HG03175 (cell line): ENCODE results near the gene GAMT.

ENCODE experiments used
- ATAC-seq: cut with Tn5 transposase; IDR thresholded peaks from one replicate; pipeline ENCODE4 v1.9.1; 2021; ENCODE audit warnings: mild to moderate bottlenecking, moderate library complexity; ENCODE audit not compliant: unreplicated experiment

Gene GAMT

DNA sequence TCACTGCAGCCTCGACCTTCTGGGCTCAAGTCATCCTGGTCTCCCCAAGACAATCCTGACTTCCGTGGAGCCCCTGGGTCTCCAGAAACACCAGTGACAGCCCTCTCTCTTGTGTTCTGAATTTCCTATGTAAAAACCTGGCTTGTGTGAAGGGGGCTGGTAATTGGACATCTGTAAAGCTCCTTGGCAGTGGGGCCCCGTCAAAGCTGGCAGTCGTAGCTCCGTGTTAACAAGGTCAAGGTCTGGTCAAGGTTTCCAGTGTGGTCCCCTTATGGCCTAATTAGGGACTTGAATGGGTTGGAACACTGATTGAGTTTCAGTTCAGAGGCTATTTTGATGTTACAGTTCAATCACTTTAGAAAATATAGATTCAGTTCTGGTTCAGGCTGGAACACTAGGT, 50.5 kb downstream of the GAMT start:
- ATAC-seq: no peak

GRCh38 chr19:1349211-1349610, 52.1 kb downstream of the GAMT start:
- no peak for ATAC-seq
